H1 (cell line): Measurements from ENCODE around the gene RASSF10. TPM values are rescaled to one million over a fixed set of nuclear protein-coding genes. Genes with fewer than 3 reads are reported as not detected.

Experiments used
- CTCF ChIA-PET: fragments of 300-600 bp; sonication (Branson Sonifier 250); formaldehyde crosslinking; loops from one replicate; lab custom pipeline; 2021; ENCODE audit not compliant: partially characterized antibody; lab: Charles Lee
- POLR2A ChIA-PET: fragments of 300-600 bp; sonication (Branson Sonifier 250); formaldehyde crosslinking; loops from one replicate; lab custom pipeline; 2021; ENCODE audit warnings: inconsistent platforms; ENCODE audit not compliant: partially characterized antibody; lab: Charles Lee
- DNase-seq, 2 experiments: peaks; one replicate each; pipeline versions ENCODE4 v3.0.0 to v3.0.0-alpha.2; 2010 to 2022; ENCODE audit warnings: low spot score in 2 of 2, low read depth in 1 of 2, mixed read lengths in 1 of 2
- FAIRE-seq: peaks from 2 replicates; lab custom pipeline; 2011; peaks lifted over from hg19 to GRCh38; lab: Jason Lieb, UNC
- H2AFZ ChIP-seq: 2 replicates; pipeline ENCODE4 v1.8.1; 2012; ENCODE audit warnings: low read length, inconsistent platforms
- H2AK5ac ChIP-seq: 2 replicates; pipeline ENCODE4 v1.6.1; 2013; ENCODE audit warnings: low read depth, low read length
- H2BK120ac ChIP-seq: replicated peaks from 2 replicates; pipeline ENCODE3; 2013; ENCODE audit warnings: low read depth, low read length, inconsistent platforms
- H2BK12ac ChIP-seq: 2 replicates; pipeline ENCODE4 v1.6.1; 2013; ENCODE audit warnings: low read depth, low read length
- H2BK15ac ChIP-seq: 2 replicates; pipeline ENCODE4 v1.6.1; 2013; ENCODE audit warnings: low read length
- H2BK20ac ChIP-seq: 2 replicates; pipeline ENCODE4 v1.6.1; 2013; ENCODE audit warnings: low read length
- H2BK5ac ChIP-seq: 2 replicates; pipeline ENCODE4 v1.6.1; 2013; ENCODE audit warnings: low read depth, low read length
- H3K14ac ChIP-seq: 2 replicates; pipeline ENCODE4 v1.6.1; 2013; ENCODE audit warnings: inconsistent platforms; ENCODE audit not compliant: insufficient read length
- H3K18ac ChIP-seq: 2 replicates; pipeline ENCODE4 v1.6.1; 2013; ENCODE audit warnings: low read length; ENCODE audit errors: extremely low read depth
- H3K23ac ChIP-seq: 2 replicates; pipeline ENCODE4 v1.6.1; 2013; ENCODE audit warnings: inconsistent platforms; ENCODE audit not compliant: insufficient read length
- H3K23me2 ChIP-seq: 2 replicates; pipeline ENCODE4 v1.6.1; 2013; ENCODE audit warnings: low read depth, low read length
- H3K27ac ChIP-seq: 2 replicates; pipeline ENCODE4 v1.6.1; 2011; ENCODE audit warnings: low read depth, low read length, inconsistent platforms
- H3K27me3 ChIP-seq, 4 experiments: replicated peaks in 1 of 4; 1 replicate in 1 of 4; 2 replicates in 3 of 4; pipeline versions ENCODE4 v1.6.1 to v1.8.1; 2011 to 2013; ENCODE audit warnings: low read length in 3 of 4, mild to moderate bottlenecking in 3 of 4, inconsistent platforms in 2 of 4, mixed read lengths in 2 of 4, moderate library complexity in 1 of 4; ENCODE audit not compliant: control insufficient read depth in 3 of 4, insufficient read depth in 3 of 4; ENCODE audit errors: extremely low read depth in 1 of 4
- H3K36me3 ChIP-seq, 4 experiments: 2 replicates each; pipeline versions ENCODE4 v1.6.1 to v1.8.1; 2011 to 2013; ENCODE audit warnings: mild to moderate bottlenecking in 4 of 4, low read length in 3 of 4, moderate library complexity in 2 of 4, control low read depth in 1 of 4, inconsistent platforms in 1 of 4; ENCODE audit not compliant: insufficient read depth in 4 of 4, control insufficient read depth in 2 of 4
- H3K4ac ChIP-seq: replicated peaks from 2 replicates; pipeline ENCODE3; 2013; ENCODE audit warnings: low read length, low read depth, mixed read lengths, inconsistent platforms; ENCODE audit not compliant: insufficient read length
- H3K4me1 ChIP-seq, 4 experiments: replicated peaks in 1 of 4; 1 replicate in 1 of 4; 2 replicates in 3 of 4; pipeline versions ENCODE4 v1.6.1 to v1.8.1; 2011 to 2013; ENCODE audit warnings: low read length in 3 of 4, inconsistent platforms in 2 of 4, mixed read lengths in 1 of 4; ENCODE audit not compliant: insufficient read depth in 4 of 4, control insufficient read depth in 3 of 4
- H3K4me2 ChIP-seq, 2 experiments: 2 replicates each; pipeline versions ENCODE4 v1.6.1 to v1.8.1; 2011 to 2013; ENCODE audit warnings: low read depth in 2 of 2, low read length in 2 of 2, control low read depth in 1 of 2, inconsistent platforms in 1 of 2, mild to moderate bottlenecking in 1 of 2; ENCODE audit not compliant: insufficient read depth in 1 of 2
- H3K4me3 ChIP-seq, 4 experiments: fragments of 200-600, 300-600 bp in 1 of 4; sonication (generic), shearing (Covaris generic), sonication (Bioruptor Twin) in 1 of 4; 2 replicates each; pipeline versions ENCODE4 v1.5.1 to v1.8.1; 2011 to 2016; ENCODE audit warnings: low read length in 4 of 4, low read depth in 3 of 4, control low read depth in 2 of 4, inconsistent platforms in 2 of 4, mild to moderate bottlenecking in 2 of 4, mixed read lengths in 1 of 4, moderate library complexity in 1 of 4; ENCODE audit not compliant: insufficient read depth in 2 of 4; ENCODE audit errors: extremely low read depth in 1 of 4
- H3K56ac ChIP-seq: replicated peaks from 2 replicates; pipeline ENCODE3; 2013; ENCODE audit warnings: low read depth, mild to moderate bottlenecking, mixed read lengths, low read length, inconsistent platforms; ENCODE audit not compliant: insufficient read length
- H3K79me1 ChIP-seq: 2 replicates; pipeline ENCODE4 v1.6.1; 2013; ENCODE audit warnings: low read depth, low read length, control low read depth
- H3K79me2 ChIP-seq, 2 experiments: 2 replicates each; pipeline versions ENCODE4 v1.6.1 to v1.8.1; 2012 to 2013; ENCODE audit warnings: low read length in 2 of 2, mild to moderate bottlenecking in 2 of 2, inconsistent platforms in 1 of 2; ENCODE audit not compliant: insufficient read depth in 2 of 2, control insufficient read depth in 1 of 2
- H3K9ac ChIP-seq, 4 experiments: replicated peaks in 1 of 4; 1 replicate in 1 of 4; 2 replicates in 3 of 4; pipeline versions ENCODE4 v1.6.1 to v1.8.1; 2011 to 2013; ENCODE audit warnings: low read depth in 3 of 4, low read length in 3 of 4, control low read depth in 2 of 4, mild to moderate bottlenecking in 2 of 4, moderate library complexity in 2 of 4, inconsistent platforms in 1 of 4; ENCODE audit errors: extremely low read depth in 1 of 4
- H3K9me3 ChIP-seq, 2 experiments: 2 replicates each; pipeline versions ENCODE4 v1.6.1 to v1.8.1; 2012 to 2013; ENCODE audit warnings: mild to moderate bottlenecking in 2 of 2, moderate library complexity in 2 of 2, control low read depth in 1 of 2, inconsistent platforms in 1 of 2, low read depth in 1 of 2, low read length in 1 of 2, mixed read lengths in 1 of 2; ENCODE audit not compliant: insufficient read depth in 2 of 2
- H4K20me1 ChIP-seq, 2 experiments: replicated peaks in 1 of 2; 2 replicates each; pipeline versions ENCODE3 to v1.8.1; 2011 to 2013; ENCODE audit warnings: inconsistent platforms in 2 of 2, low read length in 2 of 2, mild to moderate bottlenecking in 1 of 2; ENCODE audit not compliant: insufficient read depth in 2 of 2, control insufficient read depth in 1 of 2
- H4K5ac ChIP-seq: 2 replicates; pipeline ENCODE4 v1.6.1; 2013; ENCODE audit warnings: low read length, low read depth, mixed read lengths, inconsistent platforms; ENCODE audit not compliant: insufficient read length
- H4K8ac ChIP-seq: 2 replicates; pipeline ENCODE4 v1.8.0; 2013; ENCODE audit warnings: mild to moderate bottlenecking, moderate library complexity, low read length, inconsistent platforms; ENCODE audit not compliant: insufficient read depth; ENCODE audit errors: extremely low read depth
- H4K91ac ChIP-seq: replicated peaks from 2 replicates; pipeline ENCODE3; 2013; ENCODE audit warnings: low read length, mixed read lengths, inconsistent platforms; ENCODE audit not compliant: insufficient read length
- CTBP2 ChIP-seq: IDR thresholded peaks from 2 replicates; pipeline ENCODE4 v1.7.0; 2011; ENCODE audit warnings: borderline replicate concordance, mild to moderate bottlenecking, moderate library complexity, mixed read lengths, low read length; ENCODE audit not compliant: insufficient read depth, insufficient read length
- HDAC6 ChIP-seq: IDR thresholded peaks from one replicate; pipeline ENCODE4 v1.7.1; 2012; ENCODE audit warnings: low read depth, mild to moderate bottlenecking, inconsistent platforms, low read length, moderate library complexity
- RAD21 ChIP-seq, 2 experiments: IDR thresholded peaks in 1 of 2; conservative IDR thresholded peaks in 1 of 2; 2 replicates each; pipeline ENCODE4 v1.6.1; 2011; ENCODE audit warnings: low read depth in 2 of 2, low read length in 2 of 2, improper control_type of control experiment in 1 of 2, inconsistent platforms in 1 of 2, mild to moderate bottlenecking in 1 of 2, moderate library complexity in 1 of 2
- SAP30 ChIP-seq: fragments of 300-600 bp; sonication (generic); IDR thresholded peaks from 2 replicates; pipeline ENCODE4 v1.7.1; 2012; ENCODE audit warnings: low read length, moderate library complexity, mild to moderate bottlenecking, inconsistent platforms; ENCODE audit not compliant: insufficient read depth, insufficient replicate concordance
- SIRT6 ChIP-seq: IDR thresholded peaks from one replicate; pipeline ENCODE4 v1.7.1; 2012; ENCODE audit warnings: low read length, inconsistent platforms
- TCF12 ChIP-seq: IDR thresholded peaks from 2 replicates; pipeline ENCODE4 v1.6.1; 2011; ENCODE audit warnings: low read depth, mild to moderate bottlenecking, low read length
- polyA plus RNA-seq, 7 experiments: library from polyadenylated mRNA; depleted of rRNA in 3 of 7; stranded (reverse) in 5 of 7; unstranded in 2 of 7; fragments of >200 nt in 5 of 7; fragments of 200-250 nt in 2 of 7; gene quantifications; 1 replicate in 5 of 7; 2 replicates in 1 of 7; 4 replicates in 1 of 7; pipeline versions ENCODE4 v1.2.1 to v1.2.3, GENCODE V29; 2011 to 2013; ENCODE audit warnings: missing spikeins in 2 of 7, mixed read lengths in 2 of 7
- total RNA-seq: library from RNA; stranded (reverse); fragmentation: NEBNext Ultra II Directional; extraction: Animal tissue kit (Norgen Biotek cat#: 25700); gene quantifications from 2 replicates; pipeline ENCODE4 v1.2.1, GENCODE V29; 2021
- TF ChIP-seq, protein P1 (sequence below): IDR thresholded peaks from 2 replicates; pipeline ENCODE4 v1.6.1; 2011; ENCODE audit warnings: low read depth, mild to moderate bottlenecking, low read length; ENCODE audit not compliant: insufficient read depth
- TF ChIP-seq, protein P2 (sequence below), 3 experiments: IDR thresholded peaks; 1 replicate in 2 of 3; 2 replicates in 1 of 3; pipeline versions ENCODE4 v1.5.1 to v1.6.1; 2011; ENCODE audit warnings: low read length in 3 of 3, mild to moderate bottlenecking in 3 of 3, inconsistent platforms in 2 of 3, low read depth in 1 of 3, moderate library complexity in 1 of 3; ENCODE audit not compliant: insufficient read depth in 1 of 3; ENCODE audit errors: control extremely low read depth in 1 of 3

Gene RASSF10
- total and polyA plus RNA-seq, 2 of the 8 experiments (the other 6 are each of a cell fraction or from before 2014, with no cell fraction given): 0.51 to 1.8 TPM

DNA sequence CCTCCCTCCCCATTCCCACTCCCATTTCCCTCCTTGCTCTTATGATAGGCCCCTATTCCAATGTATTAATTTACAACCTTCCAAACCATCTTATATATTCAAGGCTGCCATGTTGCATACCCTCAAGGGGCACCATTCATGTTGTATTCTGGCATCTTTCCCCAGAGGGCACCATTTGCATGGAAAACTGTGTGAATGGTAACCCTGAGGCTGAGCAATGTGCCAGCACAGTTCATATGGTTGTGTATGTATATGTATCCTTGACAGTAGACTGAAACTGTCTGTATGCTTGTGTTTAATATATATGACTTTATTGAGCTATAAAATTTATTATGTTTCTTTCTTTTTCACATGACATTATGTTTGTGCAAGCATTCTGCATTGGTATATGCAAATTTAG, 7.3 kb downstream of the RASSF10 start:
- no peak overlapping the region for H3K27ac ChIP-seq
- H3K4me2 ChIP-seq: no peak overlapping the region
- no peaks in the 10 kb centered on the region for H3K23me2 ChIP-seq
- no peak overlapping the region for H3K4ac ChIP-seq
- no peak overlapping the region for H3K56ac ChIP-seq
- no peak overlapping the region for H2BK12ac ChIP-seq
- no peak overlapping the region for H4K5ac ChIP-seq
- no peaks in the 10 kb centered on the region for H3K79me2 ChIP-seq
- ChIA-PET POLR2A (no interaction called here), CTCF (interaction anchor here (0.9 to 1.7 kb wide), 5 partner anchors 11 to 130 kb away, joined by 3 to 4 read pairs (median 3); no protein-coding TSS in a partner anchor)
- no peak overlapping the region for H3K18ac ChIP-seq
- H4K91ac ChIP-seq: no peak overlapping the region
- H2AFZ ChIP-seq: no peak overlapping the region
- H4K8ac ChIP-seq: no peak overlapping the region
- no peak for FAIRE-seq
- no peak overlapping the region for H2BK120ac ChIP-seq
- no peaks in the 10 kb centered on the region for H4K20me1 ChIP-seq
- no peak overlapping the region for H2BK5ac ChIP-seq
- peaks cover 2 to 6% (median 5%) of the 10 kb centered on the region in 4 experiments; a peak in 5 of 7 replicates for H3K4me1 ChIP-seq
- no peak overlapping the region for H3K23ac ChIP-seq
- H3K36me3 ChIP-seq: no peaks in the 10 kb centered on the region
- no peaks in the 10 kb centered on the region for H3K9me3 ChIP-seq
- H3K27me3 ChIP-seq: peaks cover 3 to 20% (median 11%) of the 10 kb centered on the region in 4 experiments; a peak in 6 of 7 replicates
- DNase-seq: no peak
- H3K4me3 ChIP-seq: no peak overlapping the region
- H3K9ac ChIP-seq: no peak overlapping the region
- H2BK20ac ChIP-seq: no peak overlapping the region
- no peak overlapping the region for H2AK5ac ChIP-seq
- no peaks in the 10 kb centered on the region for H3K79me1 ChIP-seq
- no peak overlapping the region for H2BK15ac ChIP-seq
- H3K14ac ChIP-seq: no peak overlapping the region
- TF ChIP-seq SIRT6 (no peak), RAD21 (IDR thresholded peaks at IDR 0.05 in 1 of 2, conservative IDR thresholded peaks at IDR 0.05 in 1 of 2; ENCODE audit: low read depth in 2 of 2, low read length in 2 of 2) (peak; percentile 44 to 55), SAP30 (no peak), TCF12 (no peak), HDAC6 (no peak), CTBP2 (no peak)
- TF ChIP-seq, protein P1, sequence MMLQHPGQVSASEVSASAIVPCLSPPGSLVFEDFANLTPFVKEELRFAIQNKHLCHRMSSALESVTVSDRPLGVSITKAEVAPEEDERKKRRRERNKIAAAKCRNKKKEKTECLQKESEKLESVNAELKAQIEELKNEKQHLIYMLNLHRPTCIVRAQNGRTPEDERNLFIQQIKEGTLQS: no peak
- TF ChIP-seq, protein P2, sequence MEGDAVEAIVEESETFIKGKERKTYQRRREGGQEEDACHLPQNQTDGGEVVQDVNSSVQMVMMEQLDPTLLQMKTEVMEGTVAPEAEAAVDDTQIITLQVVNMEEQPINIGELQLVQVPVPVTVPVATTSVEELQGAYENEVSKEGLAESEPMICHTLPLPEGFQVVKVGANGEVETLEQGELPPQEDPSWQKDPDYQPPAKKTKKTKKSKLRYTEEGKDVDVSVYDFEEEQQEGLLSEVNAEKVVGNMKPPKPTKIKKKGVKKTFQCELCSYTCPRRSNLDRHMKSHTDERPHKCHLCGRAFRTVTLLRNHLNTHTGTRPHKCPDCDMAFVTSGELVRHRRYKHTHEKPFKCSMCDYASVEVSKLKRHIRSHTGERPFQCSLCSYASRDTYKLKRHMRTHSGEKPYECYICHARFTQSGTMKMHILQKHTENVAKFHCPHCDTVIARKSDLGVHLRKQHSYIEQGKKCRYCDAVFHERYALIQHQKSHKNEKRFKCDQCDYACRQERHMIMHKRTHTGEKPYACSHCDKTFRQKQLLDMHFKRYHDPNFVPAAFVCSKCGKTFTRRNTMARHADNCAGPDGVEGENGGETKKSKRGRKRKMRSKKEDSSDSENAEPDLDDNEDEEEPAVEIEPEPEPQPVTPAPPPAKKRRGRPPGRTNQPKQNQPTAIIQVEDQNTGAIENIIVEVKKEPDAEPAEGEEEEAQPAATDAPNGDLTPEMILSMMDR (IDR thresholded peaks at IDR 0.05; ENCODE audit: control extremely low read depth in 1 of 3, insufficient read depth in 1 of 3, low read depth in 1 of 3, low read length in 3 of 3): peak in 1 of 3 experiments; percentile 3; a peak in 1 of 4 replicates
